GM18870 (cell line): ENCODE measurements around the gene CLASRP.
A peak's percentile ranks its signal among the peaks of the same experiment; 100 is the strongest.
"Not testable (repeated sequence)": the region's sequence is repeated elsewhere in the genome, so short reads cannot be mapped to it uniquely, and the experiment has no call there.

Source experiments
- ATAC-seq: cut with Tn5 transposase; IDR thresholded peaks from one replicate; pipeline ENCODE4 v1.9.1; 2021; ENCODE audit warnings: moderate library complexity; ENCODE audit not compliant: unreplicated experiment

The CLASRP gene

GRCh38 chr19:45100201-45100600, 61.4 kb downstream of the CLASRP start:
- ATAC-seq, result no peak

- ATAC-seq, result no peak
Observed at GRCh38 chr19:45100846-45101252, 62.0 kb downstream of the CLASRP start.

GRCh38 chr19:45101806-45102205, 63.0 kb downstream of the CLASRP start:
- no peak for ATAC-seq

GRCh38 chr19:45102481-45102880, 63.6 kb downstream of the CLASRP start:
- no peak for ATAC-seq

GRCh38 chr19:45103156-45103507, 64.3 kb downstream of the CLASRP start:
- ATAC-seq, result no peak

GRCh38 chr19:45103508-45104319, 64.9 kb downstream of the CLASRP start:
- ATAC-seq, result no peak

GRCh38 chr19:45104658-45105349, 66.0 kb downstream of the CLASRP start:
- no peak for ATAC-seq

- ATAC-seq, result not testable (repeated sequence)
Observed at GRCh38 chr19:45106363-45106762, 67.5 kb downstream of the CLASRP start.

GRCh38 chr19:45107621-45108150, 68.8 kb downstream of the CLASRP start:
- no peak for ATAC-seq

- ATAC-seq, result no peak
Observed at GRCh38 chr19:45110851-45111266, 72.0 kb downstream of the CLASRP start.

- ATAC-seq, result no peak
Observed at GRCh38 chr19:45112111-45112827, 73.4 kb downstream of the CLASRP start.

GRCh38 chr19:45113628-45114027, 74.8 kb downstream of the CLASRP start:
- ATAC-seq, result no peak

GRCh38 chr19:45114116-45114515, 75.3 kb downstream of the CLASRP start:
- no peak for ATAC-seq

GRCh38 chr19:45115809-45116615, 77.2 kb downstream of the CLASRP start:
- ATAC-seq, result no peak

- ATAC-seq, result no peak
Observed at GRCh38 chr19:45117167-45117594, 78.3 kb downstream of the CLASRP start.

- no peak for ATAC-seq
Observed at GRCh38 chr19:45117671-45118070, 78.8 kb downstream of the CLASRP start.

- ATAC-seq, result no peak
Observed at GRCh38 chr19:45118106-45118505, 79.3 kb downstream of the CLASRP start.

GRCh38 chr19:45118591-45119355, 79.9 kb downstream of the CLASRP start:
- ATAC-seq, result peak; percentile 36

- ATAC-seq, result no peak
Observed at GRCh38 chr19:45119582-45119981, 80.7 kb downstream of the CLASRP start.
